SK-N-SH (cell line): ENCODE measurements around the gene RBMS3. TPM values are rescaled to one million over a fixed set of nuclear protein-coding genes. Genes with fewer than 3 reads are reported as not detected.

ENCODE experiments used
- CTCF ChIA-PET: fragments of 300-600, 350-600 bp; formaldehyde crosslinking; extraction: SDS; loops from one replicate; lab custom pipeline; 2021; lab: Yijun Ruan, JAX
- POLR2A ChIA-PET: fragments of 350-600 bp; sonication (Branson Sonifier 250); formaldehyde crosslinking; extraction: SDS; loops from one replicate; lab custom pipeline; 2020; ENCODE audit warnings: antibody characterized with exemption, inconsistent platforms; lab: Yijun Ruan, JAX
- DNase-seq: peaks from one replicate; pipeline ENCODE4 v3.0.0; 2012
- H2AFZ ChIP-seq: fragments of 200-600 bp; sonication (generic); 2 replicates; pipeline ENCODE4 v1.8.1; 2016; ENCODE audit warnings: antibody characterized with exemption, mild to moderate bottlenecking, low read depth
- H3F3A ChIP-seq: fragments of 200-600 bp; sonication (generic); replicated peaks from 2 replicates; pipeline ENCODE3; 2016; ENCODE audit warnings: antibody characterized with exemption, mild to moderate bottlenecking; ENCODE audit not compliant: insufficient read depth
- H3K27ac ChIP-seq, 2 experiments: fragments of 200-500 bp in 1 of 2; fragments of 200-600 bp in 1 of 2; sonication (Bioruptor generic) in 1 of 2; sonication (generic), shearing (Covaris generic) in 1 of 2; 2 replicates each; pipeline versions ENCODE4 v1.5.1 to v1.6.1; 2014 to 2016; ENCODE audit warnings: low read depth in 2 of 2, inconsistent platforms in 1 of 2, low read length in 1 of 2, mild to moderate bottlenecking in 1 of 2, mixed read lengths in 1 of 2
- H3K27me3 ChIP-seq: fragments of 200-600 bp; sonication (generic), shearing (Covaris generic); 2 replicates; pipeline ENCODE4 v1.6.1; 2016; ENCODE audit warnings: mixed run types; ENCODE audit not compliant: insufficient read depth
- H3K36me3 ChIP-seq, 2 experiments: fragments of 200-500 bp in 1 of 2; fragments of 200-600 bp in 1 of 2; sonication (Bioruptor generic) in 1 of 2; sonication (generic) in 1 of 2; replicated peaks in 1 of 2; 2 replicates each; pipeline versions ENCODE3 to v1.5.1; 2014 to 2016; ENCODE audit warnings: low read length in 1 of 2, mild to moderate bottlenecking in 1 of 2; ENCODE audit not compliant: insufficient read depth in 2 of 2, control insufficient read depth in 1 of 2
- H3K4me1 ChIP-seq, 2 experiments: fragments of 200-500 bp in 1 of 2; fragments of 200-600 bp in 1 of 2; sonication (Bioruptor generic) in 1 of 2; sonication (generic), shearing (Covaris generic) in 1 of 2; 2 replicates each; pipeline versions ENCODE4 v1.5.1 to v1.6.1; 2014 to 2016; ENCODE audit warnings: low read depth in 1 of 2, low read length in 1 of 2, mixed run types in 1 of 2; ENCODE audit not compliant: insufficient read depth in 2 of 2, control insufficient read depth in 1 of 2
- H3K4me2 ChIP-seq: fragments of 200-600 bp; sonication (generic), shearing (Covaris generic); 2 replicates; pipeline ENCODE4 v1.6.1; 2017; ENCODE audit warnings: mixed run types
- H3K4me3 ChIP-seq, 2 experiments: fragments of 200-500 bp in 1 of 2; fragments of 200-600 bp in 1 of 2; sonication (Bioruptor generic) in 1 of 2; sonication (generic), shearing (Covaris generic) in 1 of 2; 2 replicates each; pipeline versions ENCODE4 v1.5.1 to v1.8.1; 2014 to 2016; ENCODE audit warnings: low read depth in 2 of 2, inconsistent platforms in 1 of 2, low read length in 1 of 2, mild to moderate bottlenecking in 1 of 2, mixed read lengths in 1 of 2, moderate library complexity in 1 of 2
- H3K79me2 ChIP-seq: fragments of 200-600 bp; sonication (generic); 2 replicates; pipeline ENCODE4 v1.8.1; 2017; ENCODE audit warnings: mild to moderate bottlenecking; ENCODE audit not compliant: insufficient read depth
- H3K9ac ChIP-seq: fragments of 200-600 bp; sonication (generic); 2 replicates; pipeline ENCODE4 v1.6.1; 2017; ENCODE audit warnings: mixed run types
- H3K9me2 ChIP-seq: fragments of 200-600 bp; sonication (generic); 2 replicates; pipeline ENCODE4 v1.6.1; 2017; ENCODE audit warnings: mixed run types
- H3K9me3 ChIP-seq: fragments of 200-600 bp; sonication (generic); 2 replicates; pipeline ENCODE4 v1.6.1; 2017; ENCODE audit warnings: mixed run types, mild to moderate bottlenecking, moderate library complexity
- H4K20me1 ChIP-seq: fragments of 200-600 bp; sonication (generic); 2 replicates; pipeline ENCODE4 v1.6.1; 2017; ENCODE audit warnings: mild to moderate bottlenecking, mixed run types; ENCODE audit not compliant: insufficient read depth
- CHD2 ChIP-seq: fragments of 150-350 bp; IDR thresholded peaks from 2 replicates; pipeline ENCODE4 v1.6.1; 2018; ENCODE audit warnings: low read length; ENCODE audit not compliant: partially characterized antibody
- EP300 ChIP-seq, 2 experiments: IDR thresholded peaks; 2 replicates each; pipeline versions ENCODE4 v1.4.0 to v1.6.1; 2012; ENCODE audit warnings: borderline replicate concordance in 1 of 2, low read depth in 1 of 2, low read length in 1 of 2
- EZH2phosphoT487 ChIP-seq: fragments of 200-600 bp; sonication (generic); IDR thresholded peaks from 2 replicates; pipeline ENCODE4 v1.6.1; 2017; ENCODE audit warnings: low read depth, mixed run types, mild to moderate bottlenecking, antibody characterized with exemption, moderate library complexity, borderline replicate concordance
- FOSL2 ChIP-seq: IDR thresholded peaks from 2 replicates; pipeline ENCODE4 v1.4.0; 2012; ENCODE audit warnings: low read depth, mild to moderate bottlenecking, moderate library complexity, borderline replicate concordance
- FOXM1 ChIP-seq: IDR thresholded peaks from 2 replicates; pipeline ENCODE4 v1.4.0; 2012; ENCODE audit warnings: low read depth, mild to moderate bottlenecking
- JUND ChIP-seq: IDR thresholded peaks from 2 replicates; pipeline ENCODE4 v1.4.0; 2012
- MXI1 ChIP-seq: IDR thresholded peaks from 2 replicates; pipeline ENCODE4 v1.6.1; 2012; ENCODE audit warnings: mild to moderate bottlenecking, low read depth, low read length, improper control_type of control experiment
- NFIC ChIP-seq: IDR thresholded peaks from 2 replicates; pipeline ENCODE4 v1.4.0; 2012; ENCODE audit warnings: borderline replicate concordance
- NRF1 ChIP-seq: IDR thresholded peaks from 2 replicates; pipeline ENCODE4 v1.6.1; 2012; ENCODE audit warnings: low read depth, mild to moderate bottlenecking, low read length
- POLR2AphosphoS5 ChIP-seq: IDR thresholded peaks from 2 replicates; pipeline ENCODE4 v1.6.1; 2012; ENCODE audit warnings: low read depth, low read length
- RCOR1 ChIP-seq: fragments of 150-350 bp; IDR thresholded peaks from 2 replicates; pipeline ENCODE4 v1.6.1; 2017; ENCODE audit warnings: antibody characterized with exemption, low read length
- SIN3A ChIP-seq: IDR thresholded peaks from 2 replicates; pipeline ENCODE4 v1.6.1; 2012; ENCODE audit warnings: low read depth, mild to moderate bottlenecking, low read length, moderate library complexity, borderline replicate concordance
- SMC3 ChIP-seq: IDR thresholded peaks from 2 replicates; pipeline ENCODE4 v1.6.1; 2012; ENCODE audit warnings: low read depth, low read length, improper control_type of control experiment
- TAF1 ChIP-seq: IDR thresholded peaks from 2 replicates; pipeline ENCODE4 v1.6.1; 2012; ENCODE audit warnings: low read depth, mild to moderate bottlenecking, low read length, moderate library complexity, borderline replicate concordance
- YY1 ChIP-seq: IDR thresholded peaks from 2 replicates; pipeline ENCODE4 v1.4.0; 2012; ENCODE audit warnings: low read depth, mild to moderate bottlenecking
- WGBS: methylation state at CpG from one replicate; pipeline ENCODE4 v1.1.6; 2017; ENCODE audit warnings: low lambda C conversion rate; 5-methylcytosine and 5-hydroxymethylcytosine counted together
- polyA plus RNA-seq, 3 experiments: library from polyadenylated mRNA; depleted of rRNA; stranded (reverse); fragments of >200 nt; gene quantifications; 2 replicates each; pipeline ENCODE4 v1.2.3, GENCODE V29; 2012
- TF ChIP-seq, protein P1 (sequence below): IDR thresholded peaks from 2 replicates; pipeline ENCODE4; 2012
- TF ChIP-seq, protein P2 (sequence below): IDR thresholded peaks from 2 replicates; pipeline ENCODE4 v1.4.0; 2012; ENCODE audit warnings: low read depth, borderline replicate concordance
- TF ChIP-seq, protein P3 (sequence below): fragments of 200-600 bp; sonication (generic); IDR thresholded peaks from 2 replicates; pipeline ENCODE4 v1.6.1; 2017; ENCODE audit warnings: antibody characterized with exemption, mild to moderate bottlenecking, moderate library complexity
- TF ChIP-seq, protein P4 (sequence below): IDR thresholded peaks from 2 replicates; pipeline ENCODE4 v1.4.0; 2012; ENCODE audit warnings: low read depth

RBMS3 gene
- polyA plus RNA-seq, 1 of the 3 experiments (the other 2 are of a cell fraction), result 8.2 TPM

DNA sequence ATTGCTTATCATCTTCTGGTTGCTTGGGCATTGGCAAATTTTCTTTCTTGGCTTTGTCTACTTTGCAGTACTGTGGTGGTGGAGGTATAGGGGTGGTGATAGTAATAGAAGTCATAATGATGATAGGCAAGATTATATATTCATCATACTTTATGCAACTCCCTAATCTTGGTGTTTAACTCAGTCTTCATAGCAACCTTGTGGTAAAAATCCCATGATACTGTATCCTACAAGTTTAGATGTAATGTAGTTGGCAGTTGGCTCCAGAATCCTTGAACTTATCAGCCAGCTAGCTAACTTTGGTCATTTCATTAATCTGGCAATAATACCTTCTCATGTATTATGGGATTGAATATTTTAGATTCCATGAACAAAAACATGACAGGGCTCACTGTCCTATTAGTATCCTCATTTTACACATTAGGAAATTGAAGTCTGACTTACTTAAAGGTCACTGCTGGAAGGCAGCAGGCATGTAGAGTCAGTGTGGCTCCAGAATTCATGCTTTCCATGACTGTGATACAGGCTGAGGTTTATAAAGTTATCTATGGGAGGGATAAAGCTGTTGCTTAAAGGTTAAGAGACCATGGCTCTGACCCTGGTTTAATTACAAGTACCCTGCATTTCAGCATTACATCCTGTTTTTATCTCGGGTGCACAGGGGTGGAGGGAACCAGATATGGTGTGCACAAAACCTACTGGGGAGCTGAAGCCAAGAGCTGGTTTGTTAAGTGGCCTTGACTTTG is 33.3 kb downstream of the RBMS3 start:
- Histone ChIP-seq H3K36me3 (no peaks in the 10 kb centered on the region), H3F3A (peaks cover 4% of the 10 kb centered on the region), H3K79me2 (peaks cover 100% of the 10 kb centered on the region), H3K4me2 (0 out of 2 replicates have a peak overlapping the region, but pooled peaks have one; percentile 36), H3K9ac (no peak overlapping the region), H3K27ac (peak overlapping the region; percentile 39 to 99; a peak in 2 of 4 replicates), H3K4me1 (peaks cover 31 to 83% of the 10 kb centered on the region in 2 experiments; a peak in 3 of 4 replicates), H3K27me3 (no peaks in the 10 kb centered on the region), H4K20me1 (no peaks in the 10 kb centered on the region), H2AFZ (no peak overlapping the region), H3K9me3 (no peaks in the 10 kb centered on the region), H3K4me3 (no peak overlapping the region), H3K9me2 (no peaks in the 10 kb centered on the region)
- ChIA-PET POLR2A (no interaction called here), CTCF (interaction anchor here (0.9 to 1.4 kb wide), 2 partner anchors 8 to 26 kb away, joined by 3 read pairs; no protein-coding TSS in a partner anchor)
- WGBS, result 100% methylated on average over 1 of the region's 1 CpG
- TF ChIP-seq, protein P1, sequence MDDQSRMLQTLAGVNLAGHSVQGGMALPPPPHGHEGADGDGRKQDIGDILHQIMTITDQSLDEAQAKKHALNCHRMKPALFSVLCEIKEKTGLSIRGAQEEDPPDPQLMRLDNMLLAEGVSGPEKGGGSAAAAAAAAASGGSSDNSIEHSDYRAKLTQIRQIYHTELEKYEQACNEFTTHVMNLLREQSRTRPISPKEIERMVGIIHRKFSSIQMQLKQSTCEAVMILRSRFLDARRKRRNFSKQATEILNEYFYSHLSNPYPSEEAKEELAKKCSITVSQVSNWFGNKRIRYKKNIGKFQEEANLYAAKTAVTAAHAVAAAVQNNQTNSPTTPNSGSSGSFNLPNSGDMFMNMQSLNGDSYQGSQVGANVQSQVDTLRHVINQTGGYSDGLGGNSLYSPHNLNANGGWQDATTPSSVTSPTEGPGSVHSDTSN, result no peak
- TF ChIP-seq NRF1 (no peak), EZH2phosphoT487 (no peak), RCOR1 (no peak), SMC3 (no peak), CHD2 (no peak), POLR2AphosphoS5 (no peak), JUND (no peak), TAF1 (no peak), EP300 (IDR thresholded peaks at IDR 0.05; ENCODE audit: borderline replicate concordance in 1 of 2, low read depth in 1 of 2, low read length in 1 of 2) (no peak), NFIC (no peak), SIN3A (no peak), FOXM1 (no peak), MXI1 (no peak), YY1 (no peak), FOSL2 (no peak)
- TF ChIP-seq, protein P2, sequence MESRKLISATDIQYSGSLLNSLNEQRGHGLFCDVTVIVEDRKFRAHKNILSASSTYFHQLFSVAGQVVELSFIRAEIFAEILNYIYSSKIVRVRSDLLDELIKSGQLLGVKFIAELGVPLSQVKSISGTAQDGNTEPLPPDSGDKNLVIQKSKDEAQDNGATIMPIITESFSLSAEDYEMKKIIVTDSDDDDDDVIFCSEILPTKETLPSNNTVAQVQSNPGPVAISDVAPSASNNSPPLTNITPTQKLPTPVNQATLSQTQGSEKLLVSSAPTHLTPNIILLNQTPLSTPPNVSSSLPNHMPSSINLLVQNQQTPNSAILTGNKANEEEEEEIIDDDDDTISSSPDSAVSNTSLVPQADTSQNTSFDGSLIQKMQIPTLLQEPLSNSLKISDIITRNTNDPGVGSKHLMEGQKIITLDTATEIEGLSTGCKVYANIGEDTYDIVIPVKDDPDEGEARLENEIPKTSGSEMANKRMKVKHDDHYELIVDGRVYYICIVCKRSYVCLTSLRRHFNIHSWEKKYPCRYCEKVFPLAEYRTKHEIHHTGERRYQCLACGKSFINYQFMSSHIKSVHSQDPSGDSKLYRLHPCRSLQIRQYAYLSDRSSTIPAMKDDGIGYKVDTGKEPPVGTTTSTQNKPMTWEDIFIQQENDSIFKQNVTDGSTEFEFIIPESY, result no peak
- TF ChIP-seq, protein P3, sequence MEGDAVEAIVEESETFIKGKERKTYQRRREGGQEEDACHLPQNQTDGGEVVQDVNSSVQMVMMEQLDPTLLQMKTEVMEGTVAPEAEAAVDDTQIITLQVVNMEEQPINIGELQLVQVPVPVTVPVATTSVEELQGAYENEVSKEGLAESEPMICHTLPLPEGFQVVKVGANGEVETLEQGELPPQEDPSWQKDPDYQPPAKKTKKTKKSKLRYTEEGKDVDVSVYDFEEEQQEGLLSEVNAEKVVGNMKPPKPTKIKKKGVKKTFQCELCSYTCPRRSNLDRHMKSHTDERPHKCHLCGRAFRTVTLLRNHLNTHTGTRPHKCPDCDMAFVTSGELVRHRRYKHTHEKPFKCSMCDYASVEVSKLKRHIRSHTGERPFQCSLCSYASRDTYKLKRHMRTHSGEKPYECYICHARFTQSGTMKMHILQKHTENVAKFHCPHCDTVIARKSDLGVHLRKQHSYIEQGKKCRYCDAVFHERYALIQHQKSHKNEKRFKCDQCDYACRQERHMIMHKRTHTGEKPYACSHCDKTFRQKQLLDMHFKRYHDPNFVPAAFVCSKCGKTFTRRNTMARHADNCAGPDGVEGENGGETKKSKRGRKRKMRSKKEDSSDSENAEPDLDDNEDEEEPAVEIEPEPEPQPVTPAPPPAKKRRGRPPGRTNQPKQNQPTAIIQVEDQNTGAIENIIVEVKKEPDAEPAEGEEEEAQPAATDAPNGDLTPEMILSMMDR, result no peak
- TF ChIP-seq, protein P4, sequence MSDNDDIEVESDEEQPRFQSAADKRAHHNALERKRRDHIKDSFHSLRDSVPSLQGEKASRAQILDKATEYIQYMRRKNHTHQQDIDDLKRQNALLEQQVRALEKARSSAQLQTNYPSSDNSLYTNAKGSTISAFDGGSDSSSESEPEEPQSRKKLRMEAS, result no peak
- DNase-seq, result no peak
